Measurements from ENCODE around the gene TMEFF2. TPM values are rescaled to one million over a fixed set of nuclear protein-coding genes. Genes with fewer than 3 reads are reported as not detected.

Gene TMEFF2
- total and polyA plus RNA-seq, 10 donors, result not detected

DNA sequence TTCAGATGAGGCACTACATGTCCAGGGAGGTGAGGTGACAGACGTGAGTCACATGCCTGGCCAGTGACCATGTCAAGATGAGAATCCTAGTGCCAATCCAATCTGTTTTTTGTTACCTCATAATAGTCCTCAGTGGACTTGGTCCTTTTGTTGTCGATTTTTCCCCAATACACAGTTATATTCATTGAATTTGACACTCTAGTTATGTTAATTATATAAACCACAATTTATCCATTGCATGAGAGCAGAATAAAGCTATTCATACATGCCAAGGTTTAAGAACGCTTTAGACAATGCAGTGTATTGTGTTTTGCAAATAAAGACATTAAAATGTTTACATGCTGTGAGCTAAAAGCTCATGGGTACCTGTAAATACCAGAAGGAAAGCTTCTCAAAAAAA lies 21.6 kb upstream of the TMEFF2 start:
- 75 to 92% (median 77%) methylated on average over 3 of the region's 3 CpGs for WGBS, 5 donors
- TF ChIP-seq, protein P1, sequence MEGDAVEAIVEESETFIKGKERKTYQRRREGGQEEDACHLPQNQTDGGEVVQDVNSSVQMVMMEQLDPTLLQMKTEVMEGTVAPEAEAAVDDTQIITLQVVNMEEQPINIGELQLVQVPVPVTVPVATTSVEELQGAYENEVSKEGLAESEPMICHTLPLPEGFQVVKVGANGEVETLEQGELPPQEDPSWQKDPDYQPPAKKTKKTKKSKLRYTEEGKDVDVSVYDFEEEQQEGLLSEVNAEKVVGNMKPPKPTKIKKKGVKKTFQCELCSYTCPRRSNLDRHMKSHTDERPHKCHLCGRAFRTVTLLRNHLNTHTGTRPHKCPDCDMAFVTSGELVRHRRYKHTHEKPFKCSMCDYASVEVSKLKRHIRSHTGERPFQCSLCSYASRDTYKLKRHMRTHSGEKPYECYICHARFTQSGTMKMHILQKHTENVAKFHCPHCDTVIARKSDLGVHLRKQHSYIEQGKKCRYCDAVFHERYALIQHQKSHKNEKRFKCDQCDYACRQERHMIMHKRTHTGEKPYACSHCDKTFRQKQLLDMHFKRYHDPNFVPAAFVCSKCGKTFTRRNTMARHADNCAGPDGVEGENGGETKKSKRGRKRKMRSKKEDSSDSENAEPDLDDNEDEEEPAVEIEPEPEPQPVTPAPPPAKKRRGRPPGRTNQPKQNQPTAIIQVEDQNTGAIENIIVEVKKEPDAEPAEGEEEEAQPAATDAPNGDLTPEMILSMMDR (IDR thresholded peaks at IDR 0.05 in 8 of 11, conservative IDR thresholded peaks at IDR 0.05 in 3 of 11), result no peak
- intact Hi-C loops (cut with DNase I; ENCODE audit: low total_unique reads), result no loop called here
- Histone ChIP-seq H3K4me1 (no peaks in the 10 kb centered on the region), H3K36me3 (no peaks in the 10 kb centered on the region), H3K27me3 (replicated peaks in 1 of 7) (no peaks in the 10 kb centered on the region), H3K4me3 (no peak overlapping the region), H3K9me3 (no peaks in the 10 kb centered on the region), H3K27ac (no peak overlapping the region)
- no peak for DNase-seq

DNA sequence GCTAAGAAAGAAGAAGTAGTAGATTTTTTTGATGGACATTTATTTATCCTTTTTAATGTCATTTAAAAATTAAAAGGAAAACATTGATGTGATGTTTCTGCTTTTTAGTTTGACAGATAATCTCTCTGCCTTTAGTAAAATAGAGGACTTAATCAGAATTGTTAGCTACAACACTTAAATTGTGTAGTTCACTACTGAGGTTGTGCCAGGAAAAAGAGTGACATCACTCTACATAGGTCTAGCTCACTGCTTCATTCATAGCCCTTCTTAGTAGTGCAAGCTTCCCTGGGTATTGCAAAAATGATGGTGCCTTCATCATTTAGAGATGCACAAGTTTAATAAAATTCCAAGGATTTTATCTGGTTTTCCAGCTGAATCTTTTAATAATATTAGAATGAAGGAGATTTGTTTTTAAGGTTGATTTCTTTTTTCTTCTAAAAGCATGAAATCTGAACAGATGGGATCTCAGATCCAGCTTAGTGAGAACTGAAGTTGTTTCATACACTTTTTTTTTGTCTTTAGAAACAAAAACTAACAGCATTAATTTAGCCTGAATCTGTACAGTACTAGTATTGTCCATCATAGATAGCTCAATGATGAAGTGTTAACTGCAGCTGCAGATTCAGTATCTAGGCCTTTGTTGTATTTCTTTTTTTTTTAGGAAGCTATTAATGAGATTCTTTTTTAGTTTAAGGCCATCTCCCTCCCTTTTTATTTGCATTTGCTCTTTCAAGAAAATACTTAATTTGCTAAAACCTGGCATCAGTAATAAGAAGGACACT lies 20.6 kb upstream of the TMEFF2 start:
- no peak overlapping the region for H3K4me3 ChIP-seq
- H3K36me3 ChIP-seq, result no peaks in the 10 kb centered on the region
- no peaks in the 10 kb centered on the region for H3K9me3 ChIP-seq
- intact Hi-C loops (cut with DNase I; ENCODE audit: low total_unique reads), result no loop called here
- H3K4me1 ChIP-seq, result no peaks in the 10 kb centered on the region
- DNase-seq, result no peak
- H3K27ac ChIP-seq, result no peak overlapping the region
- TF ChIP-seq, protein P1 (IDR thresholded peaks at IDR 0.05 in 8 of 11, conservative IDR thresholded peaks at IDR 0.05 in 3 of 11), result no peak
- TF ChIP-seq POLR2A (IDR thresholded peaks at IDR 0.05) (no peak), POLR2AphosphoS5 (IDR thresholded peaks at IDR 0.05) (no peak)
- H3K27me3 ChIP-seq (replicated peaks in 1 of 7), result no peaks in the 10 kb centered on the region

DNA sequence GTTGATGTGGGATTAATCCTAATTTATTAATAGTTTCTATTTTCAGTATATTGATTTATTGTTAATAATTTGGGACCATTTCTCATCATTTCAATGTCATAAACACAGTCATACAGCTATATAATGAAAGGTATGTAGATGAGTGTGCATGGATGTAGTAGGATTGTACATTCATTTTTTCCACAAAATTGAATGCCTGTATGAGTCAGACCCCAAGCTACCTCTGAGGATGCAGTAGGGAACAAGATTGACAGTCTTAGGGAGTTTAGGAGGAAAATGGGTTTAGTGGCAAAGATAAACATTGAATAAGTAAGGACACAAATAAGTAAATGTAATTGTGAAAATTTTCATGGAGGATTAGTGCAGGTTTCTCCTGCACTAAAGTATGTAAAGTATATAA lies 14.1 kb upstream of the TMEFF2 start:
- Histone ChIP-seq H3K4me1 (no peaks in the 10 kb centered on the region), H3K27me3 (replicated peaks in 1 of 7) (no peaks in the 10 kb centered on the region), H3K9me3 (no peaks in the 10 kb centered on the region), H3K36me3 (no peaks in the 10 kb centered on the region), H3K27ac (no peak overlapping the region), H3K4me3 (no peak overlapping the region)
- intact Hi-C loops (cut with DNase I; ENCODE audit: low total_unique reads), result no loop called here
- DNase-seq, result no peak
- TF ChIP-seq POLR2AphosphoS5 (IDR thresholded peaks at IDR 0.05), result no peak
- no peak for TF ChIP-seq POLR2A (IDR thresholded peaks at IDR 0.05)
- TF ChIP-seq, protein P1 (IDR thresholded peaks at IDR 0.05 in 8 of 11, conservative IDR thresholded peaks at IDR 0.05 in 3 of 11), result no peak

DNA sequence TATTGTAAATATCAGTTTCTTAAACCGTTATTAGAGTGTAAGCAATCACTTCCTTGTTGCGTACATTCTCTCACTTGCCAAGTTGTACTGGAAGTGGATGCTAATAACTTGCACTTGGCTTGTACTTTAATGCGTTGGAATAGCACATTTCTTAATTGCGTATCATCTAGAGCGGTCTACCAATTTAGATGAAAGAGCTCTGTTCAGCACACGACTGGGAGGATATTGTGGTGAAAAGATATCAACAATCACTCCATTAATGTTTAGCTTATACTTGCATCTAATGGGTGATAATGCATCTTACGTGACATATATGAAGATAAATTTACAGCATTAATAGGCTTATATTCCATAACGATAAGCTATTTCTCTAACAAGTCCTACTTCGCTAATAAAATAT lies 11.7 kb upstream of the TMEFF2 start:
- peaks cover 0 to 5% (median 0%) of the 10 kb centered on the region in 7 donors for H3K27me3 ChIP-seq (replicated peaks in 1 of 7)

More for the DNA sequence above, 11.7 kb upstream of the TMEFF2 start:
- H3K4me3 ChIP-seq, result no peak overlapping the region
- no peak for DNase-seq
- H3K36me3 ChIP-seq, result no peaks in the 10 kb centered on the region
- H3K9me3 ChIP-seq, result no peaks in the 10 kb centered on the region
- TF ChIP-seq, protein P1 (IDR thresholded peaks at IDR 0.05 in 8 of 11, conservative IDR thresholded peaks at IDR 0.05 in 3 of 11), result no peak
- TF ChIP-seq POLR2AphosphoS5 (IDR thresholded peaks at IDR 0.05) (no peak), POLR2A (IDR thresholded peaks at IDR 0.05) (no peak)
- WGBS, 5 donors, result 84 to 90% (median 88%) methylated on average over 9 of the region's 9 CpGs
- H3K27ac ChIP-seq, result no peak overlapping the region
- H3K4me1 ChIP-seq, result no peaks in the 10 kb centered on the region
- intact Hi-C loops (cut with DNase I; ENCODE audit: low total_unique reads), result no loop called here

All from spleen (tissue), 11 donors.